Measurements from ENCODE around the gene SGIP1.

Gene SGIP1

DNA sequence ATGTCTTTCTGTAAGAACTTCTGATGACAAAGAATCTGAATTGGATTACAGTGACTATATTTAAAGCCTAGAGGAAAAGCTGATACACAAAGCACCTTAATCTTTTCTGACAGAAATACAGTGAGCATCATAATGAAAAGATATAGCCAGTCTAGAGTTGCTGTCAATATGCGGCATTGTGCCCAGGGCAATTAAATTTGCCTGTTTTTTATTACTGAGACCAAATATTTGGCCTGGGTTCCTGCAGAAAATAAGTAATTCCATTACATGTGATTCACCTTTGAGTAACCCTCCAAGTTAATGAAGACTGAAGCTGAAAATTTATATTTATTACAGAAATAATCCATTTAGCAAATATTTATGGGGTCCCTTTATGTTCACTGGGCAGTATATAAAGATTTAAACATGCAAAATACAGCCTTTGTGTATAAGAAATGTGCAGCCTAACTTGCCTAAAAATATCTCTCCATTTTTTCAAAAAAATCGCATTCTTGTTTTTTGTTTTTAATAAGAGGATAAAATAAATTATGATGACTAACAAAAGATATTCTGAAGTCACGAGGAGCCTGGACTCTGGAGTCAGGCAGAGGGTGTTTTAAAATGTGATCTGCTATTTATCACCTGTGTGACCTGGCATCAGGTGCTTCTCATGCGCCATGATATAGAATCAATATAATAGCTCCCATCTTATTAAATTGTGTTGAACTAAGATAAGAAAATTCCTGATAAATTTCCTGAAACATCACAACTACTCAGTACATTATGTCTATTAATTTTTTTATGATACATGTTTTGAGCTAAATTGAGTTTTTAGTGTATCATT, 83.6 kb downstream of the SGIP1 start:
- no peak for DNase-seq

- DNase-seq = no peak
These were observed 84.4 kb downstream of the SGIP1 start for GRCh38 chr1:66618390-66618789.

DNA sequence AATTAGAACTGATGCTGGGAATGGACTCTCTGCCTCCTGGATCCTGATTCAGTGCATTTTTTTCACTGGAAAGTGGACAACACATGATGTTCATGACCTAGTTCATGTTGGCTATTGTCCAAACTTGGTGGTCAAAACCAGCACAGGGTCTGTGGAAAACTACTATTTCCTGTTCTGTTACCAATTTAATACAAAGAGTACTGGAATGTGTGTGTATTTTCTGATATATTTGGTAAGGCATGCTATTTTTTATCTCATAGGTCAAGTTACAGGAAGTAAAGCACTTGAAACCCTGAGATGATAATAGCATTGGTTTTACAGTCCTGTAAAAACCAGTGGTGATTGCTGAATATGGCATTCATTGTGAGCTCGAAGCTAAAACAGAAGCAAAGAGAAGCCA, 89.9 kb downstream of the SGIP1 start:
- DNase-seq = no peak

DNA sequence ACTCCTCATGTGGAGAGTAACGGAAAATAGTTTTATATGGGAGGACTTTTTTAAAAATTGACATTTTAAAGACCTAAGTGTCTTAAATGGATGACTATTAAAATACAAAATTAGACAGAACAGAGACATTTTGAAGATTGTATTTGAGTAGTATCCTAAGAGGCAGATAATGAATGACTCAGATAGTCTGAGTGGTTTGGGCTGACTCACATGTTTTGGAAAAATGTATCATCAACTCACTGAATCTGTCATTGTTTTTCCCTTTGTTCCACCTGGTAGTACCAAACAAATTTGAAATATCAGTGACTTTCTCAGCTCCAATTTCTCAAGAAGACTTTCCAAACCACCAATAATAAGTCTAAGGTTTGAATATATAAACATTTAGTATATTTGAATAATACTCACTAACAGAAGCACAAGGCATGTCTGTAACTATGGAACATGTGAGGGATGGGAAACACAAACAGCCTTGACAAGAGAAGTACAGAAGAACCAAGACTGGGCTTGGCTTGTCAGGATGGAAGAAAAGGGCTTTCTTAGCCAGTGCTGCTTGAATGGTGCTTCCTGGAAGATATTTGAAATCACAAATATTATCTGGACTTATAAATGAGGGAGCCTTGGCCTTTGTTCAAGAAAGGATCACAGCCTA, 90.6 kb downstream of the SGIP1 start:
- DNase-seq = no peak

GRCh38 chr1:66626261-66626660, 92.3 kb downstream of the SGIP1 start:
- no peak for DNase-seq

GRCh38 chr1:66628926-66629325, 95.0 kb downstream of the SGIP1 start:
- DNase-seq = no peak

GRCh38 chr1:66633159-66633558, 99.2 kb downstream of the SGIP1 start:
- DNase-seq = no peak

DNA sequence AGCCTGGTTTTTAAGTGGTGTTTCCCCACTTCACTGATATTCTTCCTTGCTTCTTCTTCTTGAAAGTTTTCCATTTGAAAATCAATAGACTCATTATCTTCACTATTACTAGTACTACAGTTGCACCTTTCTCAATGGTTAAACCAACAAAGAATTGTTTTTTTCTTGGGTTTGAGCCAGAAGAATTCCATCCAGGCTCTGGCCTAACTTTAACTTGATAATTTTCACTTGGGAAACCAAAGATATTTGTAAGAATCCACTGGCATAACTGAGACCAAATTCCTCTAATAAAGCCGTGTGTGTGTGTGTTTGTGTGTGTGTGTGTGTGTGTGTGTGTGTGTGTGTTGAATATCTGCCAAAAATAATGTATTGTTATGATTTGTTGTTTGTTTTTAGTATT, 103.2 kb downstream of the SGIP1 start:
- DNase-seq = no peak

GRCh38 chr1:66641891-66642473, 108.0 kb downstream of the SGIP1 start:
- DNase-seq = no peak

- no peak for DNase-seq
These were observed 109.0 kb downstream of the SGIP1 start for GRCh38 chr1:66642992-66643391.

GRCh38 chr1:66644331-66644730, 110.4 kb downstream of the SGIP1 start:
- no peak for DNase-seq

DNA sequence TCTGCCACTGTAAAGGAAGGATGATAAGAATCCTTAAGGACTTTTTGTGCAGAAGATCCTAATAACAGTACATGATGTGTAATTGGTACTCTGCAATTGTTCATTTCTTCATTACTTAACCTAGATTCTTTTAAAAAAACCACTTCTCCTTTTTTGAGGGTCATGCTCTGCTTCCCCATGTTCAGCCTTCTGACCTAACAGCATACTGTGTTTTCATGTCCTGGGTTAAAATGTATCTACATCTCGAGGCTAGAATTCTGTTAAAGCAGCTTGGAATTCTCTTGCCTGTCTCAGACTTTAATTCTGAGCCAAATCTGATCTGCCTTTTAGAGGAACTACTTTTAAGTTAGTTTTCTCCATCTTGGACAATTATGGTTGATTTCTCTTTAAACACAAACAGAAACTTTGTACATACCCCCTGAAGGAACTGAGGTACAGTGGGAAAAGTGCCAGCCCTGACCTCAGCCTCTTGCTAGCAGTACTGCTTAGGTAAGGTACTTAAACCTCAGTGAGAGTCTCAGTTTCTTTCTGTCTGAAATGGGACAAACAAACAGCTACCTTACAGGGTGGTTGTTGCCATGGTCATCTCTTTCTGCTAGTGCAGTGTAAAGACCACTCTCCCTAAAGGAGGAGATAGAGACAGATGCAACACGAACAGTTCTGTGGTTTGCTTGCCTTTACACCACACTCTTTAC, 115.1 kb downstream of the SGIP1 start:
- no peak for DNase-seq

DNA sequence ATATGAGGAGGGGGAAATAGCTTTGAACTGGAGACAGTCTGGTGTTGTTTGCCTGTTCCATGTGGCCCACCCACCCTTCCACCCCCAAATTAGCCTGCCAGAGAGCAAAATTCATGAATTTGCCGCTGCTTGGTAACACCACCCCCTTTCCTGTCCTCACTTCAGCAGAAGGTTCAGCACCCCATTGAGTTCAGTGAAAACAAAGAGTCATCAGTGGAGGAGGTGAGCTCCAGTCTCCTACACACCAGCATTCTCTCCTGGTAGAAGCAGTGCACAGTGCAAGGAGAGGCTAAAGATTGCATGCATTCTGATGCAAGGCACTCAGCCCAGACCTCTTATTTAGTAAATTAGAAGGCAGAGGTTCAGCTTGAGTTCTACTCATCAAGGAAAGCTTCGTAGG, 118.6 kb downstream of the SGIP1 start:
- no peak for DNase-seq

DNA sequence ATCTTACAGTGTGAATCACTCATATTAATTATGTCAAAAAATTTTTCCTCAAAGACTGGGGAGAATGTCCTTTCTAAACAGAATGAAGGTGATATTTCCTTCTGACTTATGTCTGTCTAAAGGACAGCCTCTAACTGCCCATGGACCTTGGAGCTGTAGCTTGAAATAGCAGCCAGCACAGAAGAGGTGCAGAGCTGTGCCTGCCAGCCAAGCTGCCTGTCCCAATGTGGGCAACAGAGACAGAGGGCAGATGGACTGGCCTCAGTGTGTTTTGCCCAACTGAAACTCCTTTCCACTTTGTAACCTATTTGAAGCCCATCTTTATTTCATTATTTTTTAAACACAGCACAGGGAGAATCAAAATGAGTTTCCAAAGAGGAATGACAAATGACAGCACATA, 120.7 kb downstream of the SGIP1 start:
- DNase-seq = no peak

- DNase-seq = no peak
These were observed 137.5 kb downstream of the SGIP1 start for GRCh38 chr1:66671455-66671854.

GRCh38 chr1:66676613-66677298, 142.8 kb downstream of the SGIP1 start:
- DNase-seq = no peak

DNA sequence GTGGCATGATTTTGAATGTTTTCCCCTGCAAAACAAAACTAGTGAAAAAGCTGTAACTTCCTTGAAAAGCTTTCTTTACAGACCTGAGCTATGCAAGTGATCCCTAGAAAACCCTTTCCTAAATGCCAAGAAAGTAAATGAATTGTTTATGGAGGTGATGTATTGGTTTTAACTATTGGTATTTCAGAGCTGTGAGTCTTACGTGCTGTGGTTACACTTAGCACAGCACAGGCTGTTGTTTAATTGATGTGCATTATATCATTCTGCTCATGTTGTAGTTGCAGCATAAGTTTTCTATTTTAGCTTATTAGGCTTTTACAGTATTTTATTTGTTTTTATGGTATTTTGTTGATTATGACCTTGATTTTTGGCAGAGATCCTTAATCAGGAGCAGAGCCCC, 144.2 kb downstream of the SGIP1 start:
- no peak for DNase-seq

DNA sequence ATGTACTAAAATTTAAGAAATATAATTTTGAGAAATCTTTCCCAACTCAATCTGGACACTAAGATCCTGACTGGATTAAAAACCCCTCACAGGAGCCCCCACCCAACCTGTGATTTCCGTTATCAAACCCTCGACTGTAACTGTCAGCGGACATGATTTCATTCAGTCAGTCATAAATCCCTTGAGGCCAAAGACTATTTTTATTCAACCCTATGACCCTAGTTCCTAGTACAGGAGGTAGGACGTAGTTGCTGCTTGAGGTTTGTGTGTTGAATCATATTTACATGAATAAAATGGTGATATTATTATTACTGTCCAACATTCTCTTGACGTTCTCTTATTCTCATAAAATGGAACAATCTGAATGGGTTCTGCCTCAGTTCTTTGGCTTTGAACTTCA, 145.2 kb downstream of the SGIP1 start:
- no peak for DNase-seq

- DNase-seq = no peak
These were observed 147.7 kb downstream of the SGIP1 start for GRCh38 chr1:66681686-66682085.

GRCh38 chr1:66682106-66682505, 148.2 kb downstream of the SGIP1 start:
- no peak for DNase-seq

DNA sequence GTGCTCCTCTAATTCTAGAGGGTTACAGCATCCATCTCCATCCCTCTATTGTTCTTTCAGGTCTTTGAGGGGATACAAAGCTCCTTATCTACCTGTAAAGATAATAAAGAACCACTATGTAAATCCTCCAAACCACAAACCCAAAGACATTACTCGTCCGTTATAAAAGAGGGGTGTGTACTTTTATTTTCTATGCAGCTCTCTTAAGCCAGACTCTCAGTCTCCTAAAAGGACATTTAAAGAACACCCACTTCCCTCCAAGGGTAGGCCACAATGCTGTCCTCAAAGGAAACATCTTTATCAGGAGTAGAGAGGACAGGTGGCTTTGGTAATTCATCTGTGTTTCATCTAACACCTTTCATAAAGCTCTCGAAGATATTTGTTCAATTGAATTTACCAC, 150.4 kb downstream of the SGIP1 start:
- DNase-seq = no peak

DNA sequence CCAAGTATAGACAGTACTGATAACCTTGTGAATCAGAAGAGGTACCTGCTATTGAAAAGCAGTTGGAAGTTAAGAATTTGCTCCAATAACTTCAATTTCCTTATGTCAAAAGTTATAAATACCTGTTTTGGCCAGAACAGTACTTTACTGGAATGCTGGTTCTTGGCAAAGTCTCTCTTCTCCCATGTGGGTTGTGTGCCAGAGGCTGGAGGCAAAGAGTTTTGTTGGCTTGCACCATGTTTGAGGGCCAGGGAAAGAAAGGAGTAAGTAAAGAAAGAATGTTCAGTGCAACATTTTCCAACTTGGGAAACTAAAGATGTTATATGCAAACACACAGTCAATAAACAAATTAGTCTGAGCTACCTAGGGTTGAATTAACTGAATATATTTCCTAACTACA, 151.3 kb downstream of the SGIP1 start:
- DNase-seq = no peak

DNA sequence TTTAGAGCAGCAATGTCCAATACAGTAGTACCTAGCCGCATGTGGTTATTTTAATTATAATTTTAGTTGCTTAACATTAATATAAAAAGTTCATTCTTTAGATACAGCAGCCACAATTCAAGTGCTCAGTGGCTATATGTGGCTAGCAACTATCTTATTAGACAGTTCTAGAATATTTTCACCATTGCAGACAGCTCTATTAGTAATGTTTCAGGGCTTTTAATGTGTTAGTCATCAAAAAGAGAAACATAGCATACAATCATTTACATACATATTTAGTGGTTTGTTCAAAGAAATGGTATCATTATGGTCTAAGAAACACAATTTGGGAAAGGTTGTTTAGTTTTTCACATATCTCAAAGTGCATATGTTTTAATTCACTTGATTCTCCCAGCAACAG, 151.7 kb downstream of the SGIP1 start:
- no peak for DNase-seq
